MG63 (cell line): ENCODE measurements around the gene WRNIP1. TPM values are rescaled to one million over a fixed set of nuclear protein-coding genes. Genes with fewer than 3 reads are reported as not detected.

Experiments used
- DNase-seq: peaks from one replicate; pipeline ENCODE4 v3.0.0-alpha.2; 2020
- H3K27me3 ChIP-seq: fragments of 250-450 bp; sonication (Bioruptor Pico); 2 replicates; pipeline ENCODE4 v1.5.1; 2020; ENCODE audit warnings: mild to moderate bottlenecking, moderate library complexity
- H3K36me3 ChIP-seq: fragments of 250-450 bp; sonication (Bioruptor Pico); 2 replicates; pipeline ENCODE4 v1.5.1; 2020; ENCODE audit warnings: mild to moderate bottlenecking, moderate library complexity
- H3K4me3 ChIP-seq: fragments of 250-450 bp; sonication (Bioruptor Pico); 2 replicates; pipeline ENCODE4 v1.5.1; 2020; ENCODE audit warnings: mild to moderate bottlenecking, moderate library complexity
- H3K9me3 ChIP-seq: fragments of 250-450 bp; sonication (Bioruptor Pico); 2 replicates; pipeline ENCODE4 v1.5.1; 2020; ENCODE audit warnings: mild to moderate bottlenecking, moderate library complexity
- total RNA-seq: library from RNA; depleted of rRNA; stranded (reverse); fragments of >200 nt; shearing (Covaris generic); gene quantifications from 2 replicates; pipeline ENCODE4 v1.2.3, GENCODE V29; 2014; ENCODE audit warnings: low replicate concordance; rRNA removed

WRNIP1 gene
- 41.7 and 53.3 TPM in 2 replicates for total RNA-seq

DNA sequence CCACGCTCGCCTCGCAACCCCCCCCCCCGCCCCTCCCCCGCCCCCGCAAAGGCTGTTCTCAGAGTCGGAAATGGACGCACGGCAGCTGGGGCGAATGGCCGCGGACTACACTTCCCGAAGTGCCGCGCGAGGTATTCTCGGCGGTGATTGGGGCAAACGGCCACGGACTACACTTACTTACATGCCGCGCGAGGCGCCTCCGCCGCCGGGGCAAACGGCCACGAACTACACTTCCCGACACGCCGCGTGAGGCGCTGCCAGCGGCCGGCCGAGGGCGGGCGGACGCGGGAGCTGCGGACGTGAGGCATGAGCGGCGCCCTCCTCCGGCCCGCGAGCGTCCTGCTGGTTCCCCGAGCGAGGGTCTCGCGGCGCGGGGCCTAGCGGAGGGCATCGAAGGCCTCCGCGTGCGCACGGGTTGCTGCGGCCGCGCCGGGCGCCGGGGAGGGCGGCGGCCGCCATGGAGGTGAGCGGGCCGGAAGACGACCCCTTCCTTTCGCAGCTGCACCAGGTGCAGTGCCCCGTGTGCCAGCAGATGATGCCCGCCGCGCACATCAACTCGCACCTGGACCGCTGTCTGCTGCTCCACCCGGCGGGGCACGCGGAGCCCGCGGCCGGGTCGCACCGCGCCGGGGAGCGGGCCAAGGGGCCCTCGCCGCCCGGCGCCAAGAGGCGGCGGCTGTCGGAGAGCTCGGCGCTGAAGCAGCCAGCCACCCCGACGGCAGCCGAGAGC is at the start of gene WRNIP1:
TSS of gene WRNIP1 (plus strand) at position 228 of the 730 bp plus-strand sequence. CDS start at position 458, 230 bp downstream.
- DNase-seq = peak; percentile 97
- Histone ChIP-seq H3K4me3 (peak within 1 kb of the TSS; percentile 65), H3K36me3 (peaks cover 13% of the 10 kb centered on the region), H3K9me3 (no peaks in the 10 kb centered on the region), H3K27me3 (no peaks in the 10 kb centered on the region)

DNA sequence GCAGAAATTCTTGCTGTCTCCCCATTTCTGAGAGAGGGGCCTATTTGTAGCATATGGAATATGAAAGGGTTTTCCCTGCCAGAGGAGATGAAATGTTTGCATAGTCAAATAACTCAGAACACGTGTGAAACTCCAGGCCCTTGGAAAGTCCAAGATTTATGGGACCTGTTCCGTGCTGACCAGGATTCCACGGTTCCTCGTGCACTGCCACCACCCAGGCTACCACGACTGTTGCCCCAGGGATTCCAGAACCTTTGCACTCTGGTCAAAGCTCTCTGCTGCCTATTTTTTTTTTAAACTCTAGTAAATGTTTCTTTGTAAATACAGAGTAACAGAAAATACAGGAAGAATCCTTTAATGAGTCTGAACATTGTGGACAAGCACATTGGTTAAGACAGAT is 49.5 kb upstream of the WRNIP1 start:
- DNase-seq = no peak
- Histone ChIP-seq H3K36me3 (no peaks in the 10 kb centered on the region), H3K9me3 (no peaks in the 10 kb centered on the region; the same call in 1 of the 2 replicates), H3K4me3 (no peak overlapping the region), H3K27me3 (no peaks in the 10 kb centered on the region)

DNA sequence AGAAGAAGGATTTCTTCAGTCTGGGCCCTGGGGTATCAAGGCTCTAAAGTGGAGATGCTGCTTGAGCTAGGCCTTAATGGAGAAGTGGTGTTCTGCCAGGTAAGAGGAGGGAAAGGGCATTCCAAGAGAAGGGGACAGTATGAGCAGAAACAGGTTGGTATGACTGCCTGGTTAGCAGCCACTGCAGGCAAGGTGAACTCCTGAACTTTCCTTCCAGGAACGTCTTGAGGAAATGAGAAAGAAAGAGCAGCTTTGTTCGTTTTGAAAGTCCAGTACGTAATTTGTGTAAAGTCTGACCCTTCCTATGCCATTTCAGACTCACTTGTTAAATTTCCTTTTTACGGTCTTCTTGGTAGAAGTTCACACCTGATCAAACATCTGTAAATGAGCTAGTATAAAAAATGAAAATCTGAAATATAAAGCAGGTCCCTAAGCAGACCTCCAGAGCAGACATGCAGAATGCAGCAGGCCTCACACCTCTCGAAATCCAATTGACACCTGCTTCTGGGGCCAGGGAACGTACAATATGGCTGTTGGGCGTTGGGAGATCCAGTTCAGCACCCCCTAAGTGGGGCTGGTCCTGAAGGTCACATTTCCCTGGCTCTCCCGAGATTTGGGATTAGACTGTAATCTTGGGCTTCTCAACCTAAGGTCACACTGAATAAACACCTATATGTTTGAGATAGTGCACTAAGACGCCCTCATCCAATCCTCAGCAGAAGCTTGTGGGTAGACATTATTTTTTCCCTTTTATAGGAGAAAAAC is 48.1 kb upstream of the WRNIP1 start:
- no peaks in the 10 kb centered on the region for H3K36me3 ChIP-seq
- no peak overlapping the region for H3K4me3 ChIP-seq
- no peak for DNase-seq
- no peaks in the 10 kb centered on the region for H3K27me3 ChIP-seq
- H3K9me3 ChIP-seq = no peaks in the 10 kb centered on the region

DNA sequence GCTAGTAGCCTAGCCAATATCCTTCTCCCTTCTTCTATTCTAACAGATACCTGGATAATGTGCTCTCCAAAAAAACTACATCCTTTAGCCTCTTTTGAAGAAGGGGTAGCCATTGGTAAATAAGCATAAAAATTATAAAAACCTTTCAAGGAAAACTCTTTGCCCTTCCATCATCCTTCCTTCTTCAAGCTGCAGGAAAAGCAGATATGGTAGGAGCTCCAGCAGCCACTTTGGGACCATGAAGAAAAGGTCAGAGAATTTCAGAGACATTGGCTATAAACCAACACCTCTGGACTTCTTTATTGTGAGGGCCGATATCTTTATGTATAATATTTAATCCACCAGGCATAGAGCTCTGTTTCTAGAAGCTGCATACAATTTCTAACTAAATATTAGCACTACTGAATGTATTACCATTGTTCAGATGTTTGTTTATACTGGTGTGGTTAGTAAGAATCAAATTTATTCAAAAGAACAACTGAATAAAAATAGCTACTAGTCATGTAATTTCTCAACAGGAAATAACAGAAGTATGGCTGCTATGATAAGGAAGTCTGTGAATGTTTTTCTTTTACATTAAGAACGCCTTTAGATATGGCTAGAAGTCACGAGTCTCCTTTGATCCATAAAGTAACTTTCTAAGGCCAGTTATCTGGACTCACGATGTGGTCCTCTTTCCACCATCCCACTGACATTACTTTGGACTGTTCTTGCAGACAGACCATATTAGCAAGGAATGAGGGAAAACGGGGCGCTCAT is 46.7 kb upstream of the WRNIP1 start:
- no peaks in the 10 kb centered on the region for H3K9me3 ChIP-seq
- no peak for DNase-seq
- no peaks in the 10 kb centered on the region for H3K27me3 ChIP-seq
- no peaks in the 10 kb centered on the region for H3K36me3 ChIP-seq
- no peak overlapping the region for H3K4me3 ChIP-seq

DNA sequence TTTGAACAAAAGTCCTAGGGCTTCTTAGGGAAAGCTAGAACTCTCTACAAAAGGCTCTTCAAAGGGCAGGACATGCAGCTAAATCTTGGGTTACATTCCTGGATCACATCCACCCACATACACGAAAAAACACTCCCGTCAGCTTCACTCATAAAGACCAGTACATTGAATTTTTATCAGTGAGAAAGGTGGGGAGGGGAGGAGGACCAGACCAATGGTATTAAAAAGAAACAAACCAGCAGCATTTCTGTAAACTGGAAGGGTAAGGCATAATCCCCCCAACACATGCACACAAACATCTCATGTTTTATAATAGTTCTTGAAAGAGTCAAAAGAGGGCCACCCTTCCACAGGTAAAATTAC is 46.1 kb upstream of the WRNIP1 start:
- H3K27me3 ChIP-seq = no peaks in the 10 kb centered on the region
- H3K36me3 ChIP-seq = no peaks in the 10 kb centered on the region
- no peak overlapping the region for H3K4me3 ChIP-seq
- no peaks in the 10 kb centered on the region for H3K9me3 ChIP-seq
- no peak for DNase-seq

DNA sequence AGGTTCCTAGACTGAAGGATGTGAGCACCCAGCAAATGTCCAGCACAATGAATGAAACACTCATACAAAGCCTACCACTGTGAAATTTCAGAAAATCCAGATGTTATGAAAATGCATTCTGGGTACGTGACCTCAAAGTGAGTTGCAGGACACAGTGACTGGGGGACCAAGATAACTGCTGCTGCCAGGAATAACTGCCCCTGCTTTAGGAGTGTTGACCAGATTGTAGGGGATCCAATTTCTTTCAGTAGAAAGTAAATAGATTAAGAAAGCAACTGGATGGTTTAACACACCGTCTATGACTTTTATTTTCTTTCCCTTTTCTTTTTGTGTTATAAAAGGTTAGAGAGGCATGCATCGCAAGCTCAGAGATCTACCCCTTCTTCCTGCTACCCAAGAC is 44.0 kb upstream of the WRNIP1 start:
- H3K9me3 ChIP-seq = no peaks in the 10 kb centered on the region
- no peak overlapping the region for H3K4me3 ChIP-seq
- no peaks in the 10 kb centered on the region for H3K36me3 ChIP-seq
- H3K27me3 ChIP-seq = no peaks in the 10 kb centered on the region
- no peak for DNase-seq

DNA sequence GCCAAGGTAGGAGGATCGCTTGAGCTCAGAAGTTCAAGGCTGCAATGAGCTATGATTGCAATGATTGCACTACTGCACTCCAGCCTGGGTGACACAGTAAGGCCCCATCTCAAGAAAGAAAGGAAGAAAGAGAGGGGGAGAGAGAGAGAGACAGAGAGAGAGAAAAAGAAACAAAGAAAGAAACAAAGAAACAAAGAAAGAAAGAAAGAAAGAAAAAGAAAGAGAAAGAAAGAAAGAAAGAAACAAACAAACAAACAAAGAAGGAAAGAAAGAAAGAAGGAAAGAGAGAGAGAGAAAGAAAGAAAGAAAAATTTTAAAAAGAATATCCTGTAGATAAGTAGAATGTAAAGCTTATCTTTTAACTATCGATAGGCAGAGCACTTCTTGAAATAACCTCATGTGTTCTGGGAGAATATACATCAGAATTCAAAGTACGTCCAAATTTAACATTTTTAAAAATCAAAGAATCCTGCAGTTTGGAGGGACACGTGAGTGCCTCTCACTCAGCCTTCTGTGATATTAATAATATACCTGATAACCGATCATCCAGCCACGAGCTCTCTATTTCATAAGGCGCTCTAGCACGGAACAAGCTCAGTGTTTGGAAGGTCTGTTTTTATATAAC is 39.7 kb upstream of the WRNIP1 start:
- no peak overlapping the region for H3K4me3 ChIP-seq
- DNase-seq = no peak
- H3K9me3 ChIP-seq = no peaks in the 10 kb centered on the region
- no peaks in the 10 kb centered on the region for H3K36me3 ChIP-seq
- H3K27me3 ChIP-seq = no peaks in the 10 kb centered on the region

DNA sequence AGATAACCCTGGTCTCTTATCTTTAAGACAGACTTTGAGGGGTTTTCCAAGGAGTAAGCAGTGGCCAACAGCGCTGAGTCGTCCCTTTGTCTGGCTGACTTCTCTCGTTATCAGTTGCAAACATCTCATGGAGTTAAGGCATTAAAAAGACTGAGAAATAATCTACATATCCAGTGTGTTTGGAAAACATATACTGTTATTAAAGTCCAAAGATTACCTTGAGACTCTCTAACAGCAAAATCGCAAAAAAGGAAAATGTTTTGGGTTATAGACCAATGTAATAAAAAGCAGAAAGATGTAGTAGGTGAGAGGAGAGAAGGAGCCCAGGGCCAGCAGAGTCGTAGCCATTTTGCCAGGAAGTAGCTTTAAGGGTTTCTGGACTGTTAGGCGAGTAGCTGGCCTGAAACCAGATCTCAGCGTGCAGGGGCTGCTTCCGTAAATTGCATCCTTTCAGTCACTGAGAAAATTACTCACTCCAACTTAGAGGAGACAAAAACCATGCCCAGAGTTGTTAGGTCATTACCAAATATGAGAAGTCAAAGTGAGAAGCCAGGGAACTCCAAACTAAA is 39.1 kb upstream of the WRNIP1 start:
- no peaks in the 10 kb centered on the region for H3K9me3 ChIP-seq
- no peaks in the 10 kb centered on the region for H3K27me3 ChIP-seq
- peak; percentile 65 for DNase-seq
- H3K36me3 ChIP-seq = no peaks in the 10 kb centered on the region
- no peak overlapping the region for H3K4me3 ChIP-seq

DNA sequence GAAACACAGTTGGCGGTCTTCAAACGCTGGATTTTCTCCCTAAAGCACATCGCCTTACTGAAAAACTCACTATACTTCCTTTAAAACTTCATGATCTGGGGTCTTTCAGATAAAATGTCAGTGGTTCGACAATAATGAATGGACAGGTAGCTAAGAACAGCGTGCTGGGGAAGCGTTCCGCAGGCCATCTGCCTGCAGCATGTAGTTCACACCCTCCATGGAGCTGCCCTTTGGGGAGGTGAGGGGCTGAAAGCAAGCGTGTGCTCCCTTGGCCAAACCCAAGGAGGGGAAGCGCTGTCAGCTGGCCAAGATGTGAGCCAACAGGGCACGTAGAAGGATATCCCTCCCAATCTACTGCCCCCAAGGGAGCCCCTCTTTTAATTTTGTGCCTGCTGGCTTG is 35.3 kb upstream of the WRNIP1 start:
- H3K36me3 ChIP-seq = no peaks in the 10 kb centered on the region
- H3K4me3 ChIP-seq = no peak overlapping the region
- no peaks in the 10 kb centered on the region for H3K9me3 ChIP-seq
- no peak for DNase-seq
- H3K27me3 ChIP-seq = no peaks in the 10 kb centered on the region

DNA sequence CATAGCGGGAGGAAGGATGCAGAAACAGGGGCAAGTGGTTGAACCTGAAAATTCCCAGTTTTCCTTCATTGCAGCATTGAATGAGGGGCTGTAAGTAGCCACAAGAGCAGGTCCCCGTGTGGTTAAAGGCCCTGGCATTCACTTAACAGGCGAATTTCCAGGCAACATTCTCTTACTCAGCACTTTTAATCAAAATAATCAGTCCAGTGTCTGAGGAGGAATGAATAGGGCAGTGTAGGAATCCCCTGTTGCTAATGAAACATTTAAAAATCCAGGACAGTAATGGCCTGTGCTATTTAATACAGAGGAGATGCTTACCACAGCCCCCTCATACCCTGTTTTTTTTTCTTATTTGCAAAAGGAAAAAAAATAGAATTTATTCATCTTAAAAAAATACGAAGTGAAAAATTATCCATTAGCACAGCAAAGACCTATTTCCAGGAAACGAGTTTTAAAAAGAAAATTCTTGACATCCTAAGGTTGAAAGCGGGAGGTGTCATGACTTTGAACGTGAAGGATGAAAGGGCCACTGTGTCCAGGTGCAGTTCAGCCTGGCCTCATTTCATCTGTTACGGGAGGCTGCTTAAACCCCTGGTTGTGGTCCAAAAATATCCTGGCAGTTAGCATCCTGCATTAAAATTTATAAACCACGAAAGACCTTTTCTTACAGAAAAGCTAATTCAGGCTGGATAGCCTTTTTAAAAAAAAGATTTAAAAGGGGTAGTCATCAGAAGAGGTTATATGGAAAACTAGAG is 34.7 kb upstream of the WRNIP1 start:
- H3K27me3 ChIP-seq = no peaks in the 10 kb centered on the region

DNA sequence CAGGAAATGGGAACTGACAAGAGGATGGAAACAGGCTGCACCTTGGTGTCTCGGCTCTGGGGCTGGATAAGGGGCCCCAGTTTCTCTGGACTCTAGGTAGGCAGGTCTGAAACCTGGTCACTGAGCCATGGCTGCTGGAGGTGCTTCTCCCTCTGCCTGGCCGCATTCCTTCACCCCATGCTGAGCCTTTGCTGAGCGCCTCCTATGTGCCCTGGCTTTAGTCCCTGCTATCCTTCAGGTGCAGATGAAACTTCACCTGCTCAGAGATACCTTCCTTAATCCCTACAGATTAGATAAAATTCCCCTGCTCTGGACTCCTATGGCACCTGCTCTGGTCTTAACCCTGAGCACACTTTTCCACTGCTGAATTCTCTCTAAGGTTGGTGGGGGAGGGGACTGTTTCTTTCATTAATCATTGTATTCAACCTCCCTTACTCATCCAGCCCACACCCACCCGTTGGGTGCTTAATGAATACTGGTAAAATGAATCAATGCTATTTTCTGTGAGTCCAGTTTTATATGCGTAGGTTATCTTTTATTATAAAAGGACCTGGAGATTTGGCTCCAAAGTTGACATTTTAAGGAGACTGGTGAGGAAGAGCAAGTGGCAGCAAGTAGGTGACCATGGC is 33.8 kb upstream of the WRNIP1 start:
- Histone ChIP-seq H3K9me3 (no peaks in the 10 kb centered on the region), H3K27me3 (no peaks in the 10 kb centered on the region), H3K4me3 (no peak overlapping the region), H3K36me3 (no peaks in the 10 kb centered on the region)
- no peak for DNase-seq

More for the DNA sequence above, 34.7 kb upstream of the WRNIP1 start:
- DNase-seq = no peak
- H3K36me3 ChIP-seq = no peaks in the 10 kb centered on the region
- H3K9me3 ChIP-seq = no peaks in the 10 kb centered on the region
- H3K4me3 ChIP-seq = no peak overlapping the region

DNA sequence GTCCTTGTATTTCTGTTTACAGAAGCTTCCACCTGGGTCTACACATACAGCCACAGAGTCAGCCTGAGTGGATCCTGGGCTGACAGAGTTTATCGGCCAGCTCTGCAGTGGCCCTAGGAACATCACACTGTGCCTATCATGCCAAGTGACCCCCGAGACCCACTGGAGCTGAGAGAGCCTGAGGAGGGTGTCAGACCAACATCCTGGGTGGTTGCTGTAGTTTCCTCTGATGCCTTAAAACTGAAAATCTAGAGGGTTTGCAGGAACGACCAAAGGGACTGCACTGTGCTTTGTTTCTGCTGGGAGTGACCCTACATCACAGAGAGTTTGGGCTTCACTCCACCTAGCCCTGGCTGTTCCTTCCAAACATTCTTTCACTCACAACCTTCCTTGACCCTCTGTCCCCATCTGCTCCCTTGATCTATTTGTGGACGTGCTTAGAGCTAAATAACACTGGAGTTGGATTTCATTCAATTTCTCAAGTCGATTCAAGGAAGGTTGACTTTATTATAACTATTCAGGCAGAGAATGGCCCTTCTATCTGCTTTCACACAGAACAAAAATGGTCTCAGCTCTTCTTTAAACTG is 32.6 kb upstream of the WRNIP1 start:
- Histone ChIP-seq H3K27me3 (no peaks in the 10 kb centered on the region), H3K9me3 (no peaks in the 10 kb centered on the region), H3K36me3 (no peaks in the 10 kb centered on the region), H3K4me3 (no peak overlapping the region)
- no peak for DNase-seq

DNA sequence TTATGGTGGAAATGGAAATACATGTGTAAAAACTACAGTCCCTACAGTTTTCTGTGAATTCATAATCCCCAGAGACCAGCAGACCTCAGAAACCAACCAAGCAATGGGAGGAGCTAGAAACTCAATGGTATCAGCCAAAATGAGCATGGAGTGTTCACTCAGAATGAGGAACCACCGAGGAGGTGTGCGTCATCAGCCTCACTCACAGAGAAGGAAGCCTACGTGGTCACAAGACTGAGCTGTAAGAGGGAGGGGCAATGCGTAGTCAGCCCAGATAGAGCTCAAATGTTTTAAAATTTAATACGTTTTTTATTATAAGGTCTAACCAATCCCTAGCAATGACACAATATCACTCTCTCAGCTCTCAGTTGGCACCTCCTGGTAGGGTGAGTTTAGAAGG is 31.9 kb upstream of the WRNIP1 start:
- no peaks in the 10 kb centered on the region for H3K27me3 ChIP-seq
- no peak overlapping the region for H3K4me3 ChIP-seq
- DNase-seq = no peak
- H3K9me3 ChIP-seq = no peaks in the 10 kb centered on the region
- no peaks in the 10 kb centered on the region for H3K36me3 ChIP-seq

DNA sequence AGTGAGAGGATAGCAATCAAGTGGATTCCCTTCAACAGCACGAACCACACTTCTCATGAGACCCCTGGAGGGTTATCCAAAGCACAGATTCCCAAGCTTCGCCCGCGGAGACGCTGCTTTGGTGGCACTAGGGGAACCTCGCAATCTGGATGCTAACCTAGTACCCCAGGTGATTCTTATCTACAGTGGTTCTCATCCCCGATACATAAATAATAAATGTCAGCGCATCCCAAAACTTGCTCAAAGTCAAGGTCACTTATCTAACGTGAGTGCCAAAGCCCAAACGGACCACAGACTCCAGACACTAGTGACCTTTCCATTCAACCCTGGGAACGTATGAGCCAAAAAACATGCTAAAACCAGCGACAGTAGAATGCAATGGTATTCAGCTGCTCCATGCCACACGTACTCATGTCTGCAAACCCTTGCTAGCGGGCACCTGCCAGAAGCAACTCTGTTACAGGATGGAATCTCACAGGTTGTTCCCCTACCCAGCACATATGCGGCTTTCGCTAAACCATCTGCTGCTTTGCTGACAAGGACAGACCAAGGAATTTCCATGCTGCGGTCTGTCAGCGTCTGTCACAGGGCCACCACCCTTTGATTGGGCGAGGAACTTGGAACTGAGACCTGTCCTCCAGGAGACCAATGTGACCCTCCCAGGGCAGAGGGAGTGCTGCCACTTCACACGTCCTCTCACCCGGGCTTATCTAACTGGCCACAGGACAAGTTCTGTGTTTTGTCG is 31.3 kb upstream of the WRNIP1 start:
- H3K9me3 ChIP-seq = no peaks in the 10 kb centered on the region
- H3K4me3 ChIP-seq = no peak overlapping the region
- no peaks in the 10 kb centered on the region for H3K36me3 ChIP-seq
- H3K27me3 ChIP-seq = no peaks in the 10 kb centered on the region
- DNase-seq = no peak
